ENCODE results near the gene TBC1D20. TPM values are rescaled to one million over a fixed set of nuclear protein-coding genes. Genes with fewer than 3 reads are reported as not detected.

The TBC1D20 gene
- total and polyA plus RNA-seq, 2 of the 4 experiments (the other 2 are of a cell fraction): 39.1 to 42.8 TPM

- H4K5ac ChIP-seq (ENCODE audit: low read depth, low read length): no peak overlapping the region
- no peak overlapping the region for H4K91ac ChIP-seq (ENCODE audit: insufficient read depth, low read depth, low read length)
- DNase-seq (no peak), ATAC-seq (ENCODE audit: low read depth) (no peak)
- WGBS, 2 experiments (ENCODE audit: extremely low coverage in 2 of 2, insufficient read length in 1 of 2): 100% methylated on average over 1 of the region's 4 CpGs; no CpG with 5 or more reads in 1 of the 2 experiments
- no peak overlapping the region for H2AK9ac ChIP-seq (replicated peaks; ENCODE audit: low read depth, low read length, poor library complexity)
- H2BK120ac ChIP-seq (ENCODE audit: low read depth, low read length): no peak overlapping the region
- H4K8ac ChIP-seq (ENCODE audit: low read depth in 2 of 2, low read length in 2 of 2): no peak overlapping the region
- no TSS peak for BruUV-seq (replicated peaks)
- H3K4me2 ChIP-seq (ENCODE audit: low read depth, low read length): no peak overlapping the region
- H3K23ac ChIP-seq (ENCODE audit: low read depth, low read length): no peak overlapping the region
- H3K9me3 ChIP-seq (ENCODE audit: control insufficient read depth, insufficient read depth, low read length): no peaks in the 10 kb centered on the region
- no peak overlapping the region for H3K9ac ChIP-seq (ENCODE audit: low read depth, low read length)
- ChIA-PET CTCF (no interaction called here), POLR2A (ENCODE audit: unreplicated experiment) (no interaction called here)
- no peak overlapping the region for H3K18ac ChIP-seq (ENCODE audit: low read depth, low read length)
- in situ Hi-C loops (cut with MboI; ENCODE audit: low sequenced_read_pairs): no loop called here
- H2AFZ ChIP-seq (replicated peaks; ENCODE audit: low read length, poor library complexity): no peak overlapping the region
- H3K56ac ChIP-seq (ENCODE audit: extremely low read depth, insufficient read depth, low read length): no peak overlapping the region
- H3K14ac ChIP-seq (replicated peaks; ENCODE audit: low read depth, low read length): no peak overlapping the region
- H3K4me3 ChIP-seq (ENCODE audit: insufficient read depth, low read depth, low read length): no peak overlapping the region
- no peak overlapping the region for H2BK20ac ChIP-seq (ENCODE audit: low read depth, low read length)
- TF ChIP-seq MAFK (IDR thresholded peaks at IDR 0.05; ENCODE audit: low read depth, low read length): no peak
- no peak for TF ChIP-seq MAZ (IDR thresholded peaks at IDR 0.05; ENCODE audit: borderline replicate concordance, low read depth, low read length)
- no peak for TF ChIP-seq ELK1 (IDR thresholded peaks at IDR 0.05; ENCODE audit: borderline replicate concordance, low read depth, low read length)
- TF ChIP-seq CEBPB (IDR thresholded peaks at IDR 0.05; ENCODE audit: low read depth, low read length): no peak
- TF ChIP-seq MXI1 (IDR thresholded peaks at IDR 0.05; ENCODE audit: borderline replicate concordance, low read depth, low read length): no peak
- TF ChIP-seq POLR2A (IDR thresholded peaks at IDR 0.05; ENCODE audit: low read depth, low read length): no peak
- TF ChIP-seq RAD21 (IDR thresholded peaks at IDR 0.05; ENCODE audit: low read length): no peak
- TF ChIP-seq FOS (IDR thresholded peaks at IDR 0.05; ENCODE audit: low read depth, low read length): no peak
- TF ChIP-seq USF2 (IDR thresholded peaks at IDR 0.05; ENCODE audit: low read depth, low read length): no peak
- no peak for TF ChIP-seq SMC3 (IDR thresholded peaks at IDR 0.05; ENCODE audit: low read depth, low read length)
- no peak for TF ChIP-seq CHD1 (IDR thresholded peaks at IDR 0.05; ENCODE audit: low read depth, low read length)
- no peak for TF ChIP-seq RCOR1 (IDR thresholded peaks at IDR 0.05; ENCODE audit: insufficient replicate concordance, low read length)
- TF ChIP-seq RFX5 (IDR thresholded peaks at IDR 0.05; ENCODE audit: low read depth, low read length): no peak
- no peak for TF ChIP-seq NFE2L2 (IDR thresholded peaks at IDR 0.05; ENCODE audit: low read depth, low read length)
- no peak overlapping the region for H2BK5ac ChIP-seq (ENCODE audit: low read depth, low read length, poor library complexity, severe bottlenecking)
- no peak overlapping the region for H2BK15ac ChIP-seq (ENCODE audit: low read depth, low read length)
- H2AK5ac ChIP-seq (ENCODE audit: low read depth, low read length): no peak overlapping the region
- H4K20me1 ChIP-seq (ENCODE audit: insufficient read depth, low read length): no peaks in the 10 kb centered on the region
- dilution Hi-C loops (cut with HindIII; ENCODE audit: low sequenced_read_pairs, unreplicated experiment): no loop called here
- H3K27ac ChIP-seq (ENCODE audit: insufficient read depth, low read length): no peak overlapping the region
- H3K36me3 ChIP-seq (ENCODE audit: control insufficient read depth, insufficient read depth, low read length): peaks cover 56% of the 10 kb centered on the region
- peaks cover 6 to 8% of the 10 kb centered on the region in 2 experiments; a peak in 3 of 4 replicates for H3K79me1 ChIP-seq (ENCODE audit: low read depth in 1 of 2, low read length in 2 of 2)
- intact Hi-C loops (cut with micrococcal nuclease): no loop called here
- no peaks in the 10 kb centered on the region for H3K4me1 ChIP-seq (ENCODE audit: control insufficient read depth, insufficient read depth, low read length)
- no peak overlapping the region for H3K4ac ChIP-seq (ENCODE audit: low read depth, low read length)
- H3K9me1 ChIP-seq (ENCODE audit: insufficient read depth, low read length): no peaks in the 10 kb centered on the region
- no peaks in the 10 kb centered on the region for H3K27me3 ChIP-seq (ENCODE audit: control insufficient read depth, insufficient read depth, low read length)
These were observed 25.3 kb upstream of the TBC1D20 start for GRCh38 chr20:487655-488054.

Measured in IMR-90 (cell line).